ENCODE data around the gene EPOP. TPM values are rescaled to one million over a fixed set of nuclear protein-coding genes. Genes with fewer than 3 reads are reported as not detected.
"Not testable (repeated sequence)": the region's sequence is repeated elsewhere in the genome, so short reads cannot be mapped to it uniquely, and the experiment has no call there.

Gene EPOP
- total and polyA plus RNA-seq, 5 donors, result 0.91 to 2.9 (median 2.1) TPM

GRCh38 chr17:38627957-38628356 lies 46.8 kb downstream of the EPOP start:
- 94% methylated on average over 2 of the region's 2 CpGs for WGBS
- Histone ChIP-seq H3K4me1 (ENCODE audit: control insufficient read depth, insufficient read depth, low read length) (no peaks in the 10 kb centered on the region), H3K4me3 (ENCODE audit: low read length) (no peak overlapping the region), H3K9me3 (ENCODE audit: control insufficient read depth, low read length) (no peaks in the 10 kb centered on the region), H3K27ac (ENCODE audit: low read length) (no peak overlapping the region), H3K27me3 (ENCODE audit: control insufficient read depth, insufficient read depth) (no peaks in the 10 kb centered on the region)
- ATAC-seq, result no peak
- intact Hi-C loops (cut with DNase I), result no loop called here
- DNase-seq, result no peak

DNA sequence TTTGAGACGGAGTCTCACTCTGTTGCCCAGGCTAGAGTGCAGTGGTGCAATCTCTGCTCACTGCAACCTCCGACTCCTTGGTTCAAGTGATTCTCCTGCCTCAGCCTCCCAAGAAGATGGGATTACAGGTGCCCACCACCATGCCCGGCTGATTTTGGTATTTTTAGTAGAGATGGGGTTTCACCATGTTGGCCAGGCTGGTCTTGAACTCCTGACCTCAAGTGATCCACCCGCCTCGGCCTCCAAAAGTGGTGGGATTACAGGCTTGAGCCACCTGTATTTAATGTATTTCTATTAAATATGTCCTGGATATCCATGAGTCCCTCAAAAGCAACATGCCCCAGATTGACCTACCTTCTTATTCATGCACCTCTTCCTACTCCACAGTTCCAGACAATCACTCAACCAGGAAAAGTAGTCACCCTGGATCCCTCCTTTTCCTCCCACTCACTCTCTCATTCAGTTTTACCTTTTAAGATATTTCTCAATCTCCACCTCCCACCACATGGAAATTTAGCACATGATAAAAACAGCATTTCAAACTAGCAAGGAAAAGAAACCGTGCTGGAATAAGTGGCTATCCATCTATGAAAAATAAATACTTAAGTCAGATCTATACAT lies 48.0 kb downstream of the EPOP start:
- H3K27ac ChIP-seq (ENCODE audit: low read length); H3K4me1 ChIP-seq (ENCODE audit: control insufficient read depth, insufficient read depth, low read length); H3K27me3 ChIP-seq (ENCODE audit: control insufficient read depth, insufficient read depth); DNase-seq; H3K4me3 ChIP-seq (ENCODE audit: low read length); H3K9me3 ChIP-seq (ENCODE audit: control insufficient read depth, low read length); ATAC-seq; intact Hi-C loops (cut with DNase I): not testable (repeated sequence)
- WGBS, result 79% methylated on average over 6 of the region's 6 CpGs

DNA sequence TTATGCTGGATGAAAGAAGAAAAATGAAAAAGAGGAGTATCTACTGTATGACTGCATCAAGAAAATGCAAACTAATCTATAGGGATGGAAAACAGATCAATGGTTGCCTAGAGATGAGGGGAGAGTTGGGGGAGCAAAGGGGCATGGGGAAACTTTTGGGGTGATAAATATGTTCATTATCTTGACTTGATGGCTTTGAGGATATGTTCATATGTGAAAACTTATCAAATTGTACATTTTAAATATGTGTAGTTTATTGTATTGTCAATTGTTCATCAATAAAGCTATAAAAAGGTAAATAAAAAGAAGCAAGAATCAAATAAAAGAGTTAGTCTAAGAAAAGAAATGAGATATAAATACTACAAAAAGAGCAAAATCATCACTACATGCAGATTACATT lies 49.3 kb downstream of the EPOP start:
- Histone ChIP-seq H3K4me3 (ENCODE audit: low read length) (no peak overlapping the region), H3K27ac (ENCODE audit: low read length) (no peak overlapping the region), H3K4me1 (ENCODE audit: control insufficient read depth, insufficient read depth, low read length) (no peaks in the 10 kb centered on the region), H3K9me3 (ENCODE audit: control insufficient read depth, low read length) (no peaks in the 10 kb centered on the region), H3K27me3 (ENCODE audit: control insufficient read depth, insufficient read depth) (no peaks in the 10 kb centered on the region)
- no peak for ATAC-seq
- DNase-seq, result no peak
- intact Hi-C loops (cut with DNase I), result no loop called here

GRCh38 chr17:38624782-38625355 lies 49.9 kb downstream of the EPOP start:
- H3K4me1 ChIP-seq (ENCODE audit: control insufficient read depth, insufficient read depth, low read length); H3K4me3 ChIP-seq (ENCODE audit: low read length); intact Hi-C loops (cut with DNase I); DNase-seq; H3K27me3 ChIP-seq (ENCODE audit: control insufficient read depth, insufficient read depth); ATAC-seq; H3K9me3 ChIP-seq (ENCODE audit: control insufficient read depth, low read length); H3K27ac ChIP-seq (ENCODE audit: low read length): not testable (repeated sequence)
- 79% methylated on average over 14 of the region's 14 CpGs for WGBS

Small RNA genes within 50 kb of the gene (microRNA-seq; reads per million reads assigned to microRNA genes)
- 0 reads per million in 2 donors for gene MIR4726
- gene MIR4734, result 0 reads per million in 2 donors

Other genes starting within 250 kb of the EPOP start
- gene ARHGAP23, start 246.5 kb downstream of the EPOP start, total RNA-seq, result 10 to 100 TPM; 61.8 to 96.9 (median 77.4) TPM
- gene ARHGAP23, start 246.5 kb downstream of the EPOP start, polyA plus RNA-seq, result 40.7 TPM
- gene SRCIN1, start 69.0 kb downstream of the EPOP start, total RNA-seq, result 1 to 10 TPM in 3 of 4 donors, under 1 TPM in 1; 0.89 to 4.8 (median 3.0) TPM
- gene SRCIN1, start 69.0 kb downstream of the EPOP start, polyA plus RNA-seq, result 2.6 TPM
- gene MLLT6, start 30.3 kb upstream of the EPOP start, total RNA-seq, result 100 to 1,000 TPM in 2 of 4 donors, 10 to 100 TPM in 2; 80.7 to 108 (median 94.2) TPM
- gene MLLT6, start 30.3 kb upstream of the EPOP start, polyA plus RNA-seq, result 81.2 TPM
- 10 to 100 TPM; 43.7 to 74.6 (median 67.9) TPM for gene CISD3, start 55.4 kb upstream of the EPOP start, total RNA-seq
- 78.1 TPM for gene CISD3, start 55.4 kb upstream of the EPOP start, polyA plus RNA-seq
- gene PCGF2, start 73.4 kb upstream of the EPOP start, total RNA-seq, result 10 to 100 TPM; 28.2 to 48.4 (median 34.7) TPM
- gene PCGF2, start 73.4 kb upstream of the EPOP start, polyA plus RNA-seq, result 34.3 TPM
- gene PSMB3, start 77.8 kb upstream of the EPOP start, total RNA-seq, result 100 to 1,000 TPM; 134 to 167 (median 146) TPM
- gene PSMB3, start 77.8 kb upstream of the EPOP start, polyA plus RNA-seq, result 247 TPM
- gene PIP4K2B, start 124.6 kb upstream of the EPOP start, total RNA-seq, result 10 to 100 TPM; 39.2 to 50.0 (median 46.2) TPM
- gene PIP4K2B, start 124.6 kb upstream of the EPOP start, polyA plus RNA-seq, result 28.2 TPM
- gene CWC25, start 150.4 kb upstream of the EPOP start, total RNA-seq, result 10 to 100 TPM in 3 of 4 donors, 1 to 10 TPM in 1; 8.8 to 11.5 (median 10.9) TPM
- gene CWC25, start 150.4 kb upstream of the EPOP start, polyA plus RNA-seq, result 11.0 TPM
- 100 to 1,000 TPM; 830 to 995 (median 880) TPM for gene RPL23, start 178.8 kb upstream of the EPOP start, total RNA-seq
- gene RPL23, start 178.8 kb upstream of the EPOP start, polyA plus RNA-seq, result 1,847 TPM
- 10 to 100 TPM; 29.2 to 39.6 (median 35.8) TPM for gene LASP1, start 195.1 kb upstream of the EPOP start, total RNA-seq
- gene LASP1, start 195.1 kb upstream of the EPOP start, polyA plus RNA-seq, result 23.8 TPM

Measured in right cardiac atrium (tissue), 5 donors.